ENCODE results near the gene SYS1.
A peak's percentile ranks its signal among the peaks of the same experiment; 100 is the strongest.

Gene SYS1

DNA sequence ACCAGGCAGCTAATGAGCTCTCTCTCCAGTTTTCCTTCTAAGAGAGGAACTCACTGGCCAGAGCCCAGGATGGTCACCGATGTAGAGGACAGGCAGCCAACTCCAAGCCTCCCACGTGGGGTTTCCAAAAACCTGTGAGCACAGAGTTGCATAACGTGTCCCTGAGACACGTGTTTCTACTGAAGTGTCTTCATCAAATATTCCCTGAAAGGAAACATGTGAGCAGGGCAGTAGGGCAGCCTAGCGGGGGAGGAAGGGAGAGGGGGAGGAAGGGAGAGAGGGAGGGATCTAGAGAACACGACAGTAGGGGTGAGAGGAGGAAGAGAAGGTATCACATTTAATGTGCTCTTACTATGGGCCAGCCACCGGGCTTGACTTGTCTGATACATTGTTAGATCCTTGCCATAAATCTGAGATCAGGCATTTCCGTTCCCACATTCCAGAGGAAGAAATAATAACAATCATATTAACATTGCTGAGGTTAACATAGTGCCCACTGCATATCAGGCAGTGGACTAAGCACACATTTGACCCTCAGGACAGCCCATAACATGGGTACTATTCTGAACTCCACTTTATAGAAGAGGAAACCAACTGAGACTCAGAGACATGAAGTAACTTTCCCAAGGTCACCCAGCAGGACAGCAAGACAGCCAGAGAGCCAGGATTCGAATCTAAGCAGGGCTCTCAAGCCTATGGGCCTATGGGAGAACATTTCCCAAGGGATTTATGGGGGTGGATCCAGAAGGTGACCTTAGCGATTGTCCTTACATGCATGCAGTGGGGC, 4.5 kb upstream of the SYS1 start:
- peak in 12 of 14 donors; percentile 20 to 94 (median 60) for DNase-seq

DNA sequence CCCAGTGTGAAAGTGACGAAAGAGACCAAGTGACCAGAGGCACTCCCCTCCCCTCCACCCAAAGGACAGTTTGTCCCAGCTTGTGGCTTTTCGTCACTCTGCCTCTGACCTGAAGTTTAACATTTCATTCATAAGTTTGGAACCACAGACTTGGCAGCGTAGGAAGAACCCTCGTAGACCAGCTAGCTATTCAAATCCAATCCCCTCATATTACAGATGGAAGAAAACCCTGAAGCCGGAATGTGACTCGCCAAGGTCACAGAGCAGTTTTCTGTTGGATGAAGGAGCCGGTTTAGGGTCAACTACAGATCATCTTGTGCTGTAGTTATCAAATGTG, 3.9 kb upstream of the SYS1 start:
- no peak for DNase-seq

DNA sequence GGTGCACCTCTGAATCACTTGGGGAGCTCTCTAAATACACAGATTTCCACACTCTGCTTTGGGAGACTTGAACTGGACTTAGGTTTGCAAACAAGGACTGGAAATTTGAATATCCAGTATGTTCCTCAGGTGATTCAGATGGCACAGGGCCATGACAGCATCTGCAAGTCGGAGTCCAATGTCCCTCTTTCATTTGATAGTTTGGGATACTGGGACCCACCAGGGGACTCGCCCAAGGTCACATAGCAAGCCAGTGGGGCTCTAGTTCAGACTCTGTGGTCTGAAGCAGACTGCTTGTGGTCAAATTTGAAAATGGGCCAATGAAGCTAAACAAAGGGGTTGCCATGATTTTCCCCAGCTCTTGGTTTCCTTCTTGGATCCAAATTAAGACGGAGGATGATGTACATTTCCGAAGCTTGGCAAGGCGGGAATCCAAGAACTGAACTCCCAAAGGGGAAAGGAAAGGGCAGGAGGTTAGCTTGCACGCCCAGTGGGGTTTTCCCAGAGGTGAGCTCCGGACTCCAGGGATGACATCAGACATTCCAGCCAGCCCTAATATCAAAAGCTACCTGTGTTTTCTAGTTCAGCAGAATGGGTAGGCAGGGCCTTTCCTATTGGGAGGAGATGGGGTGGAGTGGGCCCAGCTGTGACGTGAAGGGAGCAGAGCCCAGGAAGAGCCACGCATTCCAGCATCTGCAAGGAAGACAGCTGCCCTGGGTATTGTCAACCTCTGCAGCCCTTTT, 3.4 kb upstream of the SYS1 start:
- DNase-seq, result no peak

DNA sequence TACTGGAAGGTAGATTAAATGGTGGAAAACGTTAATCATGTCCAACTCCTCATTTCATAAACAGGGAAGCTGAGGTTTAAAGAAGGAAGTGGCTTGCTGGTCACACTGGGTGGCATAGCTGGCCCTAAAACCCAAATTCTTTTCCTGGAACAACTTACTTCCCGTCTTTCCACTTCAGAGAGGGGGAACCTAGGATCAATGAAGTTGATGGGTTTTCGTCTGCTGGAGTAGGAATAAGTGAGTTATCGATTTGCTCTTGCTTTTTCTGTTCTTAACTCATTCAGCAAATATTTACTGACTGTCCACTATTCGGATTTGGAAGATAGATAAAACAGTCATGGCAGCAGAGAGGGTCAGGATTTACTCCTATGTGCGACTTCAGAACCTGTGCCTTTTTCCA, 1.2 kb upstream of the SYS1 start:
- no peak for DNase-seq

DNA sequence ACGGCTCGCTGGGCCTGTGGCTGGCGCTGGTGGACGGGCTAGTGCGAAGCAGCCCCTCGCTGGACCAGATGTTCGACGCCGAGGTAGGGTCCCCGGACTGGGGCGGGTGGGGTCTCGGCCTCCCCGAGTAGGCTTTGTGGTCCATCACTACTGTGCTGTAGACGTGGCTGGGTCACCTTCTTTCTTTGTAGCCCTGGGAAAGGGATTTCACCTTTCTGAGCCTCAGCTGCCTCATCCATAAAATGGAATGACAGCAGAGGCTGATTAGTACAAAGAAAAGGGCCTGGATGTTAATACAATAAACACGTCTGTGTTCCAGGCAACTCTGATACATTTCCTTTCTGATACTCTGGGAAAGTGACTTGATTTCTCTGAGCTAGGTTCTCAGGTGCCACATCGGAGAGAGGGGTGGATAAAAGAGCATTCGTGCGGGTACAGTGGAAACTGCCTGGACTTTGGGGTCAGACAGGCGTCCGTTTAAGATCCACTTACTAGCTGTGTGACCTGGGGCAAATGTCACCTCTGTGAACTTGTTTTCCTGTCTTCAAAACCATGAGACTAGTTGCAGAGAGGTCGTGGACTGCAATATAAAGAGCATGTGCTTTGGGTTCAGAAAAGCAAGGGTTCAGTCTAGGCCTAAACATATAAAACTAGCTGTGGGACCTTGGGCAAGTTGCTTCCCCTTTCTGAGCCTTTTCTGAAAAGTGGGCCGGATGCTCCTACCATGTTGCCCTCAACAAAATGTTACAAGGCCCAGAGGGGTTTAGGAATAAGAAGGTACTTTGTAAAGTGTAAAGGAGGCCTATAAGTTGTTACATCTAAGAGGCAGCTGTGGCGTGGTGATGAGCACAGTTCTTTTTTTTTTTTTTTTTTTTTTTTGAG, 896 bp downstream of the SYS1 start:
- no peak for DNase-seq

DNA sequence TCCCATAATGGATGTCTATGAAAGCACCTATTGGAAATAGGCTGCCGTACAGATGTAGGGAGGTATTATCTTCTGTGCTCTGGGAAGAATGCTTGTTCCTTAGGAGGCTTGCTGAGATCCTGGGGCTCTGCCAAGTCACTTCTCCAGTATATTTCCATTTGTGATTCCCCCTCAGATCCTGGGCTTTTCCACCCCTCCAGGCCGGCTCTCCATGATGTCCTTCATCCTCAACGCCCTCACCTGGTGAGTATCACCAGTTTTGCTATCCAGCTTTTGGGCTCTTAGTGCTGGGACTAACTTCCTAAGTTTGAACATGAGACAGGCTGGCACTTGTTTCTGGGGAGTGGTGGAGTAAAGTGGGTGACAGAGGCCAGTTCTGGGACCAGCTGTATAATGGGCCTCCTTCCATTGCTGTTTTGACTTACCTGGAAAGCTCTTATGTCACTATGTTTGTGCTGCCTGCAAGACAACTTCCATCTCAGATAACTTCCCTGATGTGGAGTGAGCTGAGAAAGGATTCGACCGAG, 2.6 kb downstream of the SYS1 start:
- no peak for DNase-seq

DNA sequence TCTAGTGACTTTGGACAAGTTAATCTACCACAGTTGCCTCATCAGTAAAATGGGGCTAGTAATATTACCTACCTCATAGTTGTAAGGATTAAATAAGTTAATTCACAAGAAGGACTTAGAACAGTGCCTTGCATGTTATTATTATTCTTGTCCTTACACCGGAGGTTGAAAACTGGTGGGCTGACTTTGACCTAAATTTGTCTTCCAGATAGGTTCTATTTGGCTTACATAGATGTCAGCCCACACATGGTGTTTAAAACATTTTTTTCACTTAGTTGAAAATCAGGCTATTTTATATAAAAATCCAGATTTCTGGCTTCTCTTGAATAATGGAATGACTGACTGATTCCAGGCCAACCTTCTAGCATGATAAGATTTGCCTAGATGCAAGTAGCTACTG, 3.2 kb downstream of the SYS1 start:
- DNase-seq, result no peak

DNA sequence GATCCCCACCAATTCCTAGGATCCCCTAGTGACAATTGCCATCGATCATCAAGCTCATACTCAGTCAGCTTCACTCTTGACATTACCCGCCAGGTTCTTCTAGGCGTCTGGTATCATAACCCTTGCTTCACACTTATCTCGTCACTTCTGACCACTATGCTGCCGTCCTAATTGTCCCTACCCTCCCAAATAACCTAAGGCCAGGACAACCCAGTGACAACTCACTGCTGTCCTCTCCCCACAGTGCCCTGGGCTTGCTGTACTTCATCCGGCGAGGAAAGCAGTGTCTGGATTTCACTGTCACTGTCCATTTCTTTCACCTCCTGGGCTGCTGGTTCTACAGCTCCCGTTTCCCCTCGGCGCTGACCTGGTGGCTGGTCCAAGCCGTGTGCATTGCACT, 3.7 kb downstream of the SYS1 start:
- DNase-seq, result no peak

DNA sequence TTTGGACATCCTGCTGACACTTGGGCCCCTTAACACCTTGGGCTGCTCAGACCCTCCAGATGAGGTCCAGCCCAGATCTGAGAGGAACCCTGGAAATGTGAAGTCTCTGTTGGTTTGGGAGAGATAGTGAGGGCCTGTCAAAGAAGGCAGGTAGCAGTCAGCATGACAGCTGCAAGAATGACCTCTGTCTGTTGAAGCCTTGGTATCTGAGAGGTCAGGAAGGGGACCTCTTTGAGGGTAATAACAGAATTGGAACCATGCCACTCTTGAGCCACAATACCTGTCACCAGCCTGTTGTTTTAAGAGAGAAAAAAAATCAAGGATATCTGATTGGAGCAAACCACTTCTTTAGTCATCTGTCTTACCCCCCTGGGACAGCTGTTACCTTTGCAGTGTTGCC, 4.2 kb downstream of the SYS1 start:
- DNase-seq, result no peak

DNA sequence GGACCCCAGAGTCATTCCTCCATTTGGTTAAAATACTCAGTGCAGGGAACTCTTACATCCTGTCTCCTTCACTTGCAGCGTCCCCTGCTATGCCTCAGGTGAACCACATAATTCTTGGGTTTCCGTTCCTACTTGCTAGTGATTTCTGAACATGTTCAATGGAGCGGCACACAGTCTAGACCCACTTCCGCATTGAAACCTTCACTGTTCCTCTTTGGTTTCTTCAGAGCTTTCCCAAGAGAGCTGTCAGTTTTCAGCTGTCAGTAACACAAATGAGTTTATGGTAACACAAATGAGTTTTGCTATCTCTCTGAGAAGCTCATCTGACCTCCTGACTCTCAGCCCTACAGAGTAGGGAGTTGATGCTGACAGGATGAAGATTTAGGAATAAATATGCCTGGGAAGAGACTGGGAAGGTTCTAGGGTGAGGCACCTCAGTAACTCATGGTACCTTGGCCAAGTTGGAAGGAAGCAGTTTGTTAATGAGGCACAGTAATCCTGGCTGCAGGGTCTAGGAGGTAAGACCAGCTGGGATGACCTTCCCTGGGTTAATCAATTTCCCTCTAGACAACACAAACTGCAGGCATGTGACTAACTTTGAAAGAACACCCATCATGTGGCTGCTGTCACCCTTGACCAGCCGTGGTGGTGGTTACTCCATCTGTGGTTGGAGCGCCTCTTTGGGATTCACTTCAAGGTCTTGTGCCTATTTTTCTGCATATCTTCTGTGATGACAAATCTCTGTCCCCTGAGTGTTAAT, 5.4 kb downstream of the SYS1 start:
- peak in 1 of 14 donors; percentile 19 for DNase-seq

DNA sequence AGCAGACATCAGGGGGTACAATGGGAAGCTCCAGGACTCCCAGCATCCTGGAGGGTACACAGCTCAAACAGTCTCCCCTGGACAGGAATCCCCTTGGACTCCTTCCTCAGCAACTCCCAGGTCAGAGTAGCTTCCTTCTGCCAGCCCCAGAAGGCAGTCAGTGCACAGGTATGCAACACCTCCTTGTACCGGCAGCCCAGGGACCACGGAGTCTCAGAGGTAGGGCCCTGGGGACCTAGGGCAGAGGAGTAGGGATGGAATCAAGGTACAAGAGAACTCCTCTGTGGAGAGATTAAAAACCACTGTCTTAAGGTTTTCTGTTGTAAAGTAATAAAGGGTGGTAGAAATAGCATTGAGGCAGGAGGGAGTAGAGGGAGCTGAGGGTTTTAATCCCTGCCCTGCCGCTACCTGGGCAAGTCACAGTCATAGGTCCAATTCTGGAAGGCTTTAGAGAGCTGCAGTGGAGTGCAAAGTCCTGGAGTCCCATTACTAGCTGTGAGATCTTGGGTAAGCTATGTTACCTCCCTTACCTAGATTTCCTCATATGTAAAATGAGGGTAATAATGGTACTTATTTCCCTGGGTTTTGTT, 7.7 kb downstream of the SYS1 start:
- no peak for DNase-seq

DNA sequence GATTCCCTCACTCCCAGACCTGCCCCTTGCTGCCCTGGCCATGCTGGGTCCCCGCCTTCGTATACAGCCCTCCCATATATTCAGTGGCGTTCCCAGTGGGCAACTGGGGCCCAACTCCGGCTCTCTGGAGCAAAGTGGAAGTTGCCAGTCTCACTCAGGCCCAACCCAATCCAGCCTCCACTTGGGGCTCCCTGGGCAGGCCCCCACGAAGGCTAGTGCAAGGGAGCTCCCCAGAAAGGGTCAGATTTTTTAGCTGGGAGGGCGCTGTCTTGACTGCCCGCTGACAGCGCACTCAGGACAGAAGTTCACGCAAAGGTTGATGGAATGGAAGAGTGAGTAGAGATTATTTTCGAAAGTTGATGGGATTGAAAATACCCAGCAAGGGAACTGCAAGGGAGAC, 9.3 kb downstream of the SYS1 start:
- no peak for DNase-seq

DNA sequence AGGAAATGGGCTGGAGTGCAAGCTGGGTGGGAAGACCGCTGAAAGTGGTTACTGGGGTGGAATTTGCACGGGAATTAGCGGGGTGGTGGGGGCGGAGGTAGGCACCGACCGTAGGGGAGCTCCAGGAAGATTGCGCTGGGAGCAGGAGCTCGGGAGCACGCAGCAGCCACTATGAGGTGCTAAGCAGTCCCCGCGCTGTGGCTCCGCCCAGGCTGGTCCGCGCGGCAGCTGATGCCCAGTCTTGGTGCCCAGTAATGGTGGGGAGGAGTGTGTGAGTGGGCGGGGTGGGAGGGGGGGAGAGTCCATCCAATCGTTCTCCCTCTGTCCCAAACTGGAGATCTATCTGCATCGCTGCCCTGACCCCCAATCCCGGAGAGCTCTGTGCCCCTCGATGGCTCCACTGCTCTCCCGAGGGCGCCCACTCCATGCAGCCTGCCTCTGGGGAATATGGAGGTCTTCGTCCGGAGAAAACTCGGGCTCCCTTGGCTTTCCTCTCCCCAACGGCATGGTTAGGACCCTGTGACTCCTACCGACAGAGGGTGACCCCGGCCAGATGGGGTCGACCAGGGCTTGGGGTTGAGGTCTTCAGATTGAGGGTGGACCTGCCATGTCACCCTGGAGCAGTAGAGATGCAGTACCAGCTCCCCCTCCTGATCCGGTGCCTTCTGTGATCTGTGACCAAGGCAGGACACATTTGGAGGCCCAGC, 9.8 kb downstream of the SYS1 start:
- peak in 12 of 14 donors; percentile 15 to 77 (median 61) for DNase-seq

DNA sequence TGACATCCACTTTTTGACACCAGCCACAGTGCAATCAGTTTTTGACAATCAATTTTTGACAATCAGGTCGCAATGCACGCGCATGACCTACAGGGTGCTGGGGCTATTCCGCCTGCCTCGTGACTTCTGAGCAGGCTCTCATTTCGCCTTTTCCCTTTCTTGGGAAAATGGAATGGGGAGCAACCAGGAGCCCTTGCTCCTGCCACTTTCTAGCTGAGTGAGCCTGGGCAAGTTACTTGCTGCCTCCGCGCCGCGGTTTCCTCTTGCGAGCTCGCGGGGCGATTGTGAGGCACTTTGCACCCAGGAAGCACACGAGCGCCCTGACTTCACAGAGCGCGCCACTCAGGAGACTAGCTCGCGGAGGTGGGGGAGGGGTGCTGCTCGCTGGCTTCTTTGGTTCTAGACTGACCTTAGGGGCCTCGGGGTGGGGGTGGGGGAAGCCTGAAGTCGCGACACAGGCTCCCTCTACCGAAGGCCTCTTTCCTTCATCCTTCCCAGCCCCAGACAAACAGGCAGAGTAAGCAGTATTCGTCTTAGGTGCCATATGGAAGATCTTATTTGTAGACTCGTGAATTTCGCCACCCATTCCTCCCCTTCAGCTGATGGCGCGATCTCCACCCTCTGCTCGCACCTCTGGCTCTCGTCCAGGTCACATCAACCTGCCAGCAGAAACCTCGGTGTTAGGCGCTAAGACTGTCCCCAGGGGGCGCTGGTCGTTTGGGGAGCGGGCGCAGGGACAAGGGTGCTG, 10.6 kb downstream of the SYS1 start:
- peak in 13 of 14 donors; percentile 43 to 92 (median 81) for DNase-seq

DNA sequence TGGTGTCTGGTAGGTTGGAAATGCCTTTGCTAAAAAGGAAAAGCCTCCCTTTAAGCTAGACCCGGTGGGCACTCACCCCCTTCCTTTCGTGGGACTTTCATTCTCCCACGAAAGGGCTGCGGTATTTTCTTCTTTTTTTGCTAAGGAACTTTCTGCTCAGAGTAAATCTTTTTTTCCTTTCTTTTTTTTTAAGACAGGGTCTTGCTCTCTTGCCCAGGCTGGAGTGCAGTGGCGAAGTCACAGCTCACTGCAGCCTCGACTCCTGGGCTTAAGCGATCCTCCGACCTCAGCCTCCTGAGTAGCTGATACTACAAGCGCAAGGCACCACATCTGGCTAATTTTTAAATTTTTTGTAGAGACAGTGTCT, 11.1 kb downstream of the SYS1 start:
- DNase-seq, result no peak

DNA sequence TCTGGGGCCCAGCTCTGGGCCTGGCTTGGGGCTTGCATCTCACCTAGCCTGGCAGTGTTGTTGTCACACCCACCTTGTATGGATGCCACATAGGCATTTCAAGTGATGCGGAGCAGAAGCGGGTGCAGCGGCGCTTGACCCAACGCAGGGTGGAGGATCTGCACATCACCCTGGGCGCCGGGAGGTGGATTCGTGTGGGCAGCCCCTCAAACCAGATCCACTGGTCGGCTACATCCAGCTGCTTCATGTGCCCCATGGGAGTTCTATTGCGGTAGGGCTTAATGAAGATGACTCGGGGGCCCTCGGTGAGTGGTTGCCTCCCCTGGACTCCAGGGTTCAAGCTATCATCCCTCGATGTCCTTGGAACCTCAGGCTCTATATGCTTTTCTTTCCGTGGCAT, 12.0 kb downstream of the SYS1 start:
- DNase-seq, result no peak

DNA sequence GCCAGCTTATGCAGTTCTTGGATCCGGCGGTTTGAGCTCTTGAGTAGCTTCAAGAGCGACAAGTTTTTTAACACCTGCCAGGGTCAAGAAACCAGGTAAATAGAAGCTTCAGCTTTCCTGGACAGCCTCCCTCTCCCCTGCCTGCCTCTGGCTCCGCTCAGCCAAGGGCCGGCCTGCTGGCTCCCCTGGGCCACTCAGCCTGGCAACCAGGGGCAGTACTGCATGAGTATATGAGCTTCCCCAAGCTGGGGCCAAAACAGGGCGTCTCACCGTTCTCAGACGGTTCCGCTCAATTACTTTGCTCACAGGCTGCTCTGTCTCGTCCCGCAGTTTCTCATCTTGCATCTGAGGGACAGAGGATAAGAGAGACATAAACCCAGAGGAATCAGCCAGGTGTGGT, 14.3 kb downstream of the SYS1 start:
- no peak for DNase-seq

DNA sequence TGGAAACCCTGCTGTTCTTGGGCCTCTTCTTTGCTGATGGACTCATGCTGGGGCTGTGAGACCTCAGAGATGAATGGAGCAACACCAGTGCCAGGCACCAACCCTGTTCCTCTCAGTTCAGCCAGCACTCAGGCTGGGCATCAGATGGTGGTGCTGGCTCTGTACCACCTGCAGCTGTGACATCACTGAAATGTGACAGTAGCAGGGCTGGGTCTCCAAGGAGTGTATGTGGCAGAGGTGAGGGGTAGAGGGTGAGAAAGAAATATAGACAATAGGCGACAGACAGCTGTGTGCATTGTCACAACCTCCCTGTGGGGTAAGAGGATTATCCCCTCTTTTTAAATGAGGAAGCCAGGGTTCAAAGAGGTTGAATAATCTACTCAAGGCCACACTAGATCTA, 15.2 kb downstream of the SYS1 start, which contains the start of gene TP53TG5:
Gene TP53TG5, minus strand, starts transcription at position 135 of the 400 bp plus-strand sequence. Its CDS starts 89 bp downstream, at position 46.
- DNase-seq, result peak in 10 of 14 donors; percentile 15 to 65 (median 41)

DNA sequence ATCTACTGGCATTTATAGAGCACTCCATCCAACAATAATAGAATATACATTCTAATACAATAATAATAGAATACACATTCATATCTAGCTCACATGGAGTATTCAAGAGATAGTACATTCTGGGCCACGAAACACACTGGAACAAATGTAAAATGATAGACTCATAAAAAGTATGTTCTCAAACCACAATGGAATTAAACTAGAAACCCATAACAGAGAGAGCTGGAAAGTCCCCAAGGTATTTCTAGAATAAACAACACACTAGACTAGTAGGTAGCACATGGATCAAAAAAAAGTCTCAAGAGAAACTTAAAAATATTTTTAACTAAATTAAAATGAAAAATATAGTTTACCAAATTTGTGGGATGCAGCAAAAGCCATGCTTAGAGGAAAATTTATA, 24.3 kb downstream of the SYS1 start:
- DNase-seq, result no peak

DNA sequence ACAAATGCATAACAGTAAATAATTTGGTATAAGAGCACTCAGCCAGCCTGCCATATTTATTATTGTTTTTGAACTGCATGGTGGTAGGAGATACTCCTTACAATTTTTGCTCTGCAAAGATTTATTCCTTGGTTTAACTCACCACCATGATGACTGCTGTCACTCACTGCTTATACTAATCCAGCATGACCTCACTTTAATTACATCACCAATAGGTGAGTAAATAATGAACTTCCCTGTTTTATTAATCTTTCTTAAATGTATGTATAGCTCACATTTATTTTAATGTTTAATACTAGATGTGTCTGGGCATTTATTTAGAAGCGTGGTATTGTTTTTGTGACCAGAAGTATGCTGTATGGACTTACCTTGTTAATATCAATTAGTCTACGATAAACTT, 28.0 kb downstream of the SYS1 start:
- no peak for DNase-seq

Data from C1 segment of cervical spinal cord (tissue), 14 donors.